ENCODE results near the gene ZC3H13. TPM values are rescaled to one million over a fixed set of nuclear protein-coding genes. Genes with fewer than 3 reads are reported as not detected.

ZC3H13 gene
- total RNA-seq, 3 donors from 2014 or later (not counting 1 experiment from before 2014, with no cell fraction given), result 54.3 to 75.3 (median 65.8) TPM

GRCh38 chr13:45926741-45927140 lies 125.8 kb downstream of the ZC3H13 start:
- Histone ChIP-seq H3K27me3 (ENCODE audit: control insufficient read depth, insufficient read depth, low read length) (no peaks in the 10 kb centered on the region), H3K4me1 (ENCODE audit: control insufficient read depth, insufficient read depth, low read length) (no peaks in the 10 kb centered on the region), H3K36me3 (ENCODE audit: control insufficient read depth, insufficient read depth, low read length) (no peaks in the 10 kb centered on the region), H3K4me3 (ENCODE audit: low read length) (no peak overlapping the region), H3K27ac (ENCODE audit: low read length) (no peak overlapping the region), H3K9me3 (ENCODE audit: control insufficient read depth, insufficient read depth, low read length) (no peaks in the 10 kb centered on the region)
- no peak overlapping the region for H3K4me3 Mint-ChIP-seq
- WGBS (ENCODE audit: insufficient coverage), result 99% methylated on average over 3 of the region's 3 CpGs
- H3K27ac Mint-ChIP-seq, result no peak overlapping the region
- intact Hi-C loops (cut with micrococcal nuclease), result no loop called here
- no peaks in the 10 kb centered on the region for H3K4me1 Mint-ChIP-seq
- H3K27me3 Mint-ChIP-seq (ENCODE audit: low read depth in 2 of 2), result peaks cover 5 to 7% of the 10 kb centered on the region in 2 donors
- no peak for TF ChIP-seq CTCF (IDR thresholded peaks at IDR 0.05)
- H3K9me3 Mint-ChIP-seq, result no peaks in the 10 kb centered on the region
- DNase-seq (no peak), ATAC-seq (no peak)
- no peaks in the 10 kb centered on the region for H3K36me3 Mint-ChIP-seq

GRCh38 chr13:45925151-45925550 lies 127.4 kb downstream of the ZC3H13 start:
- no peak for TF ChIP-seq CTCF (IDR thresholded peaks at IDR 0.05)
- Histone ChIP-seq H3K27me3 (ENCODE audit: control insufficient read depth, insufficient read depth, low read length) (no peaks in the 10 kb centered on the region), H3K27ac (ENCODE audit: low read length) (no peak overlapping the region), H3K9me3 (ENCODE audit: control insufficient read depth, insufficient read depth, low read length) (no peaks in the 10 kb centered on the region), H3K4me1 (ENCODE audit: control insufficient read depth, insufficient read depth, low read length) (no peaks in the 10 kb centered on the region), H3K4me3 (ENCODE audit: low read length) (no peak overlapping the region), H3K36me3 (ENCODE audit: control insufficient read depth, insufficient read depth, low read length) (no peaks in the 10 kb centered on the region)
- no peaks in the 10 kb centered on the region for H3K4me1 Mint-ChIP-seq
- DNase-seq, result no peak
- no peak overlapping the region for H3K27ac Mint-ChIP-seq
- H3K4me3 Mint-ChIP-seq, result no peak overlapping the region
- H3K9me3 Mint-ChIP-seq, result no peaks in the 10 kb centered on the region
- ATAC-seq, result no peak
- H3K27me3 Mint-ChIP-seq (ENCODE audit: low read depth in 2 of 2), result peaks cover 0 to 13% of the 10 kb centered on the region in 2 donors
- no peaks in the 10 kb centered on the region for H3K36me3 Mint-ChIP-seq
- intact Hi-C loops (cut with micrococcal nuclease), result no loop called here
- WGBS (ENCODE audit: insufficient coverage), result 89% methylated on average over 2 of the region's 3 CpGs

GRCh38 chr13:45921162-45921736 lies 131.3 kb downstream of the ZC3H13 start:
- no peaks in the 10 kb centered on the region for H3K4me1 ChIP-seq (ENCODE audit: control insufficient read depth, insufficient read depth, low read length)
- no peak overlapping the region for H3K4me3 Mint-ChIP-seq
- no peaks in the 10 kb centered on the region for H3K36me3 Mint-ChIP-seq
- no peak overlapping the region for H3K27ac Mint-ChIP-seq
- WGBS (ENCODE audit: insufficient coverage), result 100% methylated on average over 1 of the region's 1 CpG
- H3K36me3 ChIP-seq (ENCODE audit: control insufficient read depth, insufficient read depth, low read length), result no peaks in the 10 kb centered on the region
- no peak overlapping the region for H3K4me3 ChIP-seq (ENCODE audit: low read length)
- no peak overlapping the region for H3K27ac ChIP-seq (ENCODE audit: low read length)
- intact Hi-C loops (cut with micrococcal nuclease), result no loop called here
- peaks cover 3 to 28% of the 10 kb centered on the region in 2 donors for H3K27me3 Mint-ChIP-seq (ENCODE audit: low read depth in 2 of 2)
- ATAC-seq, result no peak
- no peaks in the 10 kb centered on the region for H3K4me1 Mint-ChIP-seq
- no peaks in the 10 kb centered on the region for H3K9me3 ChIP-seq (ENCODE audit: control insufficient read depth, insufficient read depth, low read length)
- no peak for DNase-seq
- no peaks in the 10 kb centered on the region for H3K27me3 ChIP-seq (ENCODE audit: control insufficient read depth, insufficient read depth, low read length)
- TF ChIP-seq CTCF (IDR thresholded peaks at IDR 0.05), result no peak
- no peaks in the 10 kb centered on the region for H3K9me3 Mint-ChIP-seq

GRCh38 chr13:45918597-45918996 lies 133.9 kb downstream of the ZC3H13 start:
- H3K4me1 ChIP-seq (ENCODE audit: control insufficient read depth, insufficient read depth, low read length), result no peaks in the 10 kb centered on the region
- intact Hi-C loops (cut with micrococcal nuclease), result no loop called here
- no peak overlapping the region for H3K27ac Mint-ChIP-seq
- H3K36me3 ChIP-seq (ENCODE audit: control insufficient read depth, insufficient read depth, low read length), result no peaks in the 10 kb centered on the region
- no peak overlapping the region for H3K4me3 ChIP-seq (ENCODE audit: low read length)
- WGBS (ENCODE audit: insufficient coverage), result 90% methylated on average over 3 of the region's 3 CpGs
- no peaks in the 10 kb centered on the region for H3K27me3 ChIP-seq (ENCODE audit: control insufficient read depth, insufficient read depth, low read length)
- H3K4me1 Mint-ChIP-seq, result no peaks in the 10 kb centered on the region
- no peak overlapping the region for H3K4me3 Mint-ChIP-seq
- H3K27ac ChIP-seq (ENCODE audit: low read length), result no peak overlapping the region
- TF ChIP-seq CTCF (IDR thresholded peaks at IDR 0.05), result no peak
- no peaks in the 10 kb centered on the region for H3K9me3 ChIP-seq (ENCODE audit: control insufficient read depth, insufficient read depth, low read length)
- DNase-seq (no peak), ATAC-seq (no peak)
- no peaks in the 10 kb centered on the region for H3K9me3 Mint-ChIP-seq
- no peaks in the 10 kb centered on the region for H3K36me3 Mint-ChIP-seq
- peaks cover 3 to 21% of the 10 kb centered on the region in 2 donors for H3K27me3 Mint-ChIP-seq (ENCODE audit: low read depth in 2 of 2)
